WI38 (cell line): ENCODE data around the gene AP1M2.

Experiments
- H3K4me3 ChIP-seq: 2 replicates; pipeline ENCODE4 v1.5.1; 2011; ENCODE audit warnings: low read depth, mild to moderate bottlenecking, control low read depth, low read length
- TF ChIP-seq, protein P1 (sequence below): IDR thresholded peaks from 2 replicates; pipeline ENCODE4 v1.5.1; 2012; ENCODE audit warnings: low read depth, mild to moderate bottlenecking, control low read depth, low read length

AP1M2 gene

DNA sequence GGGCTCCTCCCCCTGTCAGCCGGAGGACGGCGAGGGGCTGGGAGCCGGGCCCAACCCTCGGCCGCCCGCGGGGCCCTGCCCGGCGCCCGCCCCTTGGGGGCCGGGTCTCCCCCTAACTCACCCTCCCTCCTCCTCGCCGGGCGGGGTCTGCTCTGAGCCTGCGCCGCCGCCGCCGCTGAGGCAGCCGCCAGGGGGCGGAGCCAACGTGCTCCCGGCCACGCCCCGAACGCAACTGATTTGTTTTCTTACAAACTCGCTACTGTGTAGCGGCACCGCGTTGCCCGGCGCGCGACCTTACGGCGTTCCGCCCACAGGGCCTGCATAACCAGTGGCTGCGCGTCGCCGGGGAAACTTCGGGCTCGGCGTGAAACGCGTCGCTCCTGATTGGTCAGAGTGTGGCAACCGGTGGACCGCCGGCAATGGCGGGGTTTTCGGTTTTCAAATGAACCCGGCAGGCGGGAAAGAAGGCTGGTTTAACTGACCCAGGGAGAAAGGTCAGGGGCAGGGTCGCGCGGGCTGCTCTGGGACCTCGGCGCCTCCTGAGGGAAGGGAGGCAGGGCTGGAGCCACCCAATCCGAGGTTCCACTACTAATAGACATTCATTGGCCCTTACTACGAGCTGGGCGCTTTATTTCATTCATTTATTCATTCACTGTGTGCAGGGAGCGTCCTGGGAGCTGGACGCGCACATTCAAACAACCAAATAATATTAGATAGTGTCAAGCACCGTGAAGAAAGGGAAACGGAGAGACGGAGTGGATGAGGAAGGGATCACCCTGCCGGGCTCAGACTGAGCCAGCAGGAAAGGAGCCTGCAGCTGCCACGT, 18.1 kb downstream of the AP1M2 start, which contains the start of gene CDKN2D:
Gene CDKN2D (minus strand): TSS at position 154 of the 826 bp plus-strand sequence. CDS start 326 bp downstream, outside the sequence.
- TF ChIP-seq, protein P1, sequence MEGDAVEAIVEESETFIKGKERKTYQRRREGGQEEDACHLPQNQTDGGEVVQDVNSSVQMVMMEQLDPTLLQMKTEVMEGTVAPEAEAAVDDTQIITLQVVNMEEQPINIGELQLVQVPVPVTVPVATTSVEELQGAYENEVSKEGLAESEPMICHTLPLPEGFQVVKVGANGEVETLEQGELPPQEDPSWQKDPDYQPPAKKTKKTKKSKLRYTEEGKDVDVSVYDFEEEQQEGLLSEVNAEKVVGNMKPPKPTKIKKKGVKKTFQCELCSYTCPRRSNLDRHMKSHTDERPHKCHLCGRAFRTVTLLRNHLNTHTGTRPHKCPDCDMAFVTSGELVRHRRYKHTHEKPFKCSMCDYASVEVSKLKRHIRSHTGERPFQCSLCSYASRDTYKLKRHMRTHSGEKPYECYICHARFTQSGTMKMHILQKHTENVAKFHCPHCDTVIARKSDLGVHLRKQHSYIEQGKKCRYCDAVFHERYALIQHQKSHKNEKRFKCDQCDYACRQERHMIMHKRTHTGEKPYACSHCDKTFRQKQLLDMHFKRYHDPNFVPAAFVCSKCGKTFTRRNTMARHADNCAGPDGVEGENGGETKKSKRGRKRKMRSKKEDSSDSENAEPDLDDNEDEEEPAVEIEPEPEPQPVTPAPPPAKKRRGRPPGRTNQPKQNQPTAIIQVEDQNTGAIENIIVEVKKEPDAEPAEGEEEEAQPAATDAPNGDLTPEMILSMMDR: no peak

DNA sequence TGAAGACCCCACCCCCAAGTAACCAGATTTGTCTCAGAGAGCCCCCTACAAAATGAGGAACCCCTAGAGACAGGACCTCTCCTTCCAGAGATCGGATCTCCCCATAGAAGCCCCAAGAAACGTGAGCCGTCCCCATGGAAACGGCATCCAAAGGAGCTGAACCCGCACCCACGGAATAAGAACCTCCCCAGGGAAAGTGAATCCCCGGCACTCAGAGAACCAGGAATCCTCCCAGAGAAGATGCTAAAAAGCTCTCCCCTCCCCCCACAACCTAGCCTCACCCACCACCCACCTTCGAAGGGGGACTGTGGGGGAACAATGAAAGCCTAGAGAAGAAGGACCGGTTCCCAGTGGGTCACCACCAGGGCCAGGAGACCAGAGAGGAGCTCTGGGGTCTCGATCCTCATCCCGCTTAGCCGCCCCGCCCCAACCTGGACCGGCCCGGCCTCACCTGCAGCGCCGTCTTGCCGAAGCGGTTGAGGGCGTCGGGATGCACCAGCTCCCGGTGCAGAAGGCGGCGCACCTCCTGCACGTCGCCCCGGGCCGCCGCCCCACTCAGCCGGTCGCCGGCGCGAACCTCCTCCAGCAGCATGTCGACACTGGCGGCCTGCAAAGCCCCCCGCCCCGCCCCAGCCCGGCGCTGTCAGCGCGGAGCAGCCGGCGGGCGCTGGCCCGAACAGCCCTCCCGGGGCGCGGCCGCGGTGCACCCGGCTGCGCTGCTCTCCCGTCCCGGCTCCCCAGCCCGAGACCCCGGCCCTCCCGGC, 18.9 kb downstream of the AP1M2 start:
- H3K4me3 ChIP-seq: peak overlapping the region; percentile 78
- TF ChIP-seq, protein P1: no peak

More for the DNA sequence above, 18.1 kb downstream of the AP1M2 start, which contains the start of gene CDKN2D:
- H3K4me3 ChIP-seq: peak within 1 kb of the TSS; percentile 78

DNA sequence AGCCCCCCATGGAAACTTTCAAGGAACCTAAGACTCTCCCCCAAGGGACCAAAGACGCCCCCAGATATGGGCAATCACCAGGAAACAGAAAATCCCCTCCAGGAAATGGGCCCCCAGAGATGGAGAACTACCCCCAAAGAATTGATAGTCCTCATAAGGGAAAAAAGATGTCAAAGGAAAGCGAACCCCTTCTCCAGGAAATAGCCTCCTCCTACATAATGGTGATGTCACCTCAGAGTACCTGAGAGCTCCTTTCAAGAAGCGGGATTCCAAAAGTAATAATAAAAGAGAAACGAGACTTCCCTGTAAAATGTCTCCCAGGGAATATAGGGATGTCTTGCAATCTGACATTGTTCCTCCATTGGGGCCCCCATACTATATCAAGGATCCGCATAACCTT, 19.5 kb downstream of the AP1M2 start:
- TF ChIP-seq, protein P1: no peak
- peak overlapping the region; percentile 78 for H3K4me3 ChIP-seq

DNA sequence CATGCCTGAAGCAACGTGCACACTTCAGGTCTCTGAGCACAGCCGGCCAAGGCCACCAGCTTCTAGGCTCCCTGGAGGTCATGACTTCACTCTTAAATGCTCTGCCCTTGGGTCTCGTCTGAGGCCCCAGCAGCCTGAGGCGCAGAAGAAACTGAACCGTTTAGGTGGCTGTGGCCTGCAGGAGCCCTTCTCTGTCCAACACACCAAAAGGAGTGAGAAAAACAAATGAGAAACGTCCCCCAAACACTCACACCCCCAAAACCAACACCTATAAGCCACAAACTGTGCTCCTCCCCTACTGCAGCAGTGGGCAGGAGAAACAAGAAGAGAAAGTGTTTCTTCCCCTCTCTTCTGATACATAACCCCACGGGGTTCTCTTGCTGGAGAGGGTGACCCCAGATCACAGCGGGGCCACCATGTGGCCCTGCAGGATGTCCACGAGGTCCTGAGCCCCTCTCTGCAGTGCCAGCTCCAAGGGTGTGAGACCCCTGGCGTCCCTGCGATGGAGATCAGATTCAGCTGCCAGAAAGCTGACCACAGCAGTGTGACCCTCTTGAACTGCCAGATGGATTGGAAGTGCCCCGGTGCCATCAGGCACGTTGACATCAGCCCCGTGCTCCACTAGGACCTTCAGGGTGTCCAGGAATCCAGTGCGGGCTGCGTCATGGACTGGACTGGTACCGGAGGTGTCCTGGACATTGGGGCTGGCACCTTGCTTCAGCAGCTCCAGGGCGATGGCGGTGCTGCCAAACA, 20.3 kb downstream of the AP1M2 start:
- H3K4me3 ChIP-seq: peak overlapping the region; percentile 92

DNA sequence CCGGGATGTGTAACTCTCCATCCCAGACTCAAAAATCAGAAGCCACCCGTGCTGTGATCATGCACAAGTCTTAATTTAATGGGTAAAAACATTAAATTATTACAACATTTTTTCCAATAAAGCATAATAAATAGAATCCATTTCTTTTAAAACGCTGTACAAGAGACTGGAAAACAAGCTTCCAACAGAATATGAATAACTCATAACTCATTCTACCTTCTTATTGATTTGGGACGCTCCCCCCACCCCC, 20.8 kb downstream of the AP1M2 start:
- TF ChIP-seq, protein P1: no peak
- H3K4me3 ChIP-seq: peak overlapping the region; percentile 92

More for the DNA sequence above, 20.3 kb downstream of the AP1M2 start:
- TF ChIP-seq, protein P1: no peak

DNA sequence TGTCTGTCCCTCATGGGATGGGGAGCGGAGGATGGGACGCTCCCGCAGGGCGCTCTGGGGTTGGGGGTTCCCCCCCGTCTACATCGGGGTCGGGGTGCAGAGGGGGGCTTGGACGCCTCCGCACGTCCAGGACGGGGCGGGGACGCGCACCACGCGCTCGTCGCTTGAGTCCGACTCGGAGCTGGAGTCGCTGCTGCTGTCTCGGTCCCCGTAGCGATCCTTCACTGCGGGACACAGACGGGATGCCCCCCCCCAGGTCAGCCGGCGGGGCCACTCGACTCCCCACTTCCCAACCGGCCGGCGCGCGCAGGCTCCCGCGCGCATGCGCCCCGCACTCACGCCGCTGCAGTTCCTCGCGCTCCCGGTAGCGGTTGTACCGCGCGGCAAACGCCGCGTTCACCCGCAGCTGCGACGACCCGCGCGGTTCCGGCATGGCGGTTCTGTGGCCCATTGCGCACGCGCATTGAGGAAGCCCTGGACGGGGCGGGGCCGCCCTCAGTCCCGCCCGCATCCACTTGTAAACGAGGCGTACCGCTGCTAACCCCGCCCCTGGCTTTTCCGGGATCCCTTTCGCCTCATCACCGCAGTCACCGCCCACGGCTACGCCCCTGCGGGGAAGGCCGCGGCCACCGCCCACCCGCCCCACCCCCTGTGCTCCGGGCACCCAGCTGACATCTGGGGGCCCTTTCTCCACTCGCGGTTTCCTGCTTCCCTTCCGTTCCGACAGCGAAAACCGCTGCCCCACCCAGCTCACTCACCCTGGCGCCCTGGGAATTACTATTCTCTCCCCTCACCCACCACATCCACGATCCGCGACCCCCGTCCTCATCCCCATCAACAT, 21.3 kb downstream of the AP1M2 start, which contains the start of gene KRI1:
Gene KRI1 (minus strand): TSS at position 444 of the 841 bp plus-strand sequence. CDS start 11 bp downstream, at position 433.
- TF ChIP-seq, protein P1: 0 out of 2 replicates have a peak, but pooled peaks have one; percentile 29
- peak within 1 kb of the TSS; percentile 92 for H3K4me3 ChIP-seq
